Immature natural killer cell (primary cell): ENCODE data around the gene SNRPF. TPM values are rescaled to one million over a fixed set of nuclear protein-coding genes. Genes with fewer than 3 reads are reported as not detected.

Experiments used
- DNase-seq, 3 donors: peaks; one replicate each; pipeline ENCODE4 v3.0.0; 2022; ENCODE audit warnings: mixed read lengths in 1 of 3
- H3K27ac Mint-ChIP-seq, 6 donors: one replicate each; pipeline ENCODE4 v1.8.0; 2020; ENCODE audit warnings: mixed read lengths in 6 of 6, mild to moderate bottlenecking in 5 of 6, inconsistent platforms in 4 of 6, moderate library complexity in 3 of 6
- H3K27me3 Mint-ChIP-seq, 3 donors: one replicate each; pipeline ENCODE4 v1.8.0; 2020 to 2021; ENCODE audit warnings: low read depth in 3 of 3, mild to moderate bottlenecking in 3 of 3, mixed read lengths in 3 of 3, moderate library complexity in 3 of 3, inconsistent platforms in 1 of 3
- H3K36me3 Mint-ChIP-seq, 3 donors: one replicate each; pipeline ENCODE4 v1.8.0; 2020; ENCODE audit warnings: mixed read lengths in 3 of 3, inconsistent platforms in 2 of 3, mild to moderate bottlenecking in 2 of 3
- H3K4me1 Mint-ChIP-seq, 2 donors: one replicate each; pipeline ENCODE4 v1.8.0; 2020; ENCODE audit warnings: inconsistent platforms in 2 of 2, mild to moderate bottlenecking in 2 of 2, mixed read lengths in 2 of 2, moderate library complexity in 1 of 2
- H3K4me3 Mint-ChIP-seq, 5 donors: one replicate each; pipeline ENCODE4 v1.8.0; 2020; ENCODE audit warnings: mild to moderate bottlenecking in 5 of 5, mixed read lengths in 5 of 5, inconsistent platforms in 3 of 5, moderate library complexity in 3 of 5
- H3K9me3 Mint-ChIP-seq, 6 donors: one replicate each; pipeline ENCODE4 v1.8.0; 2020; ENCODE audit warnings: mild to moderate bottlenecking in 6 of 6, mixed read lengths in 6 of 6, inconsistent platforms in 4 of 6, moderate library complexity in 3 of 6
- polyA plus RNA-seq, 3 donors: library from polyadenylated mRNA; unstranded; fragments of 300-500 nt; fragmentation: Illumina TruSeq; gene quantifications; one replicate each; pipeline ENCODE4 v1.2.3, GENCODE V29; 2021

SNRPF gene
- polyA plus RNA-seq, 3 donors from 2014 or later: 29.5 to 46.1 (median 39.1) TPM

DNA sequence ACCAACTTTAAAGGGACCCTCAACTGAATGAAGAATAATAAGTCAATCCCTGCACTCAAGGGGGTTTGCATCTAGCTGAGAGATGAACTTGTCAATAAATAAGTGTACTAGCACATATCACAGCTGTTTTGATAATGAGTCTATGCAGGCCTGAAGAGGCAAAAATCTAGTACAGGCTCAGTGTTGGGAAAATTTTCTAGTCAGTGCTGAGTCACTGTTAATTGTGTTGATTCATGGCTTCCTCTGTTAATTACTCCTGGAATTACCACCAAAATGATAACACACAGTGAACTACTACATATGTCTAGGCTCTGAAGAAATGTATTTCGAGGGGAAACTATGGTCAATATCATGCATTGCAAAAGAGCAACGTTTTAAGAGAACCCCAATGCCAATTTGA is 18.9 kb downstream of the SNRPF start:
- Mint-ChIP-seq H3K27ac (no peak overlapping the region), H3K4me3 (no peak overlapping the region), H3K27me3 (peaks cover 0 to 4% (median 0%) of the 10 kb centered on the region in 3 donors), H3K36me3 (peaks cover 7 to 14% (median 8%) of the 10 kb centered on the region in 3 donors), H3K9me3 (no peaks in the 10 kb centered on the region), H3K4me1 (peaks cover 0 to 6% of the 10 kb centered on the region in 2 donors)
- DNase-seq: no peak

DNA sequence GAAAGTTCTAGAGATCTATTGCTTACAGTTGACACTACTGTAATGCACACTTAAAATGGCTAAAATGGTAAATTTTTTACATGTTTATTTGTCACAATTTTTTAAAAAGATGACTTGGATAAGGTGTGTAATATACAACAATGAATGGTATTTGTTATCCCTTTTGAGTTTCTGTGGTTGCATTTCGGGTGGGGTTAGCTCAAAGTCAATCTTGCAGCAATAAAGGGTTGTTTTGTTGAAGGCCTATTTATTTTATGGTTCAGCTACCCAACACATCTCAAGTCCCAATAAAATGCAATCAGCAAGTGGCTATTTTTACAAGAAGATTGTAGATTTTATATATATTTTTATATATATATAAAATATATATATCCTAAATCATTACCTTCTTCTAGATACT is 22.1 kb downstream of the SNRPF start:
- no peaks in the 10 kb centered on the region for H3K4me1 Mint-ChIP-seq
- H3K4me3 Mint-ChIP-seq: no peak overlapping the region
- H3K27ac Mint-ChIP-seq: no peak overlapping the region

DNA sequence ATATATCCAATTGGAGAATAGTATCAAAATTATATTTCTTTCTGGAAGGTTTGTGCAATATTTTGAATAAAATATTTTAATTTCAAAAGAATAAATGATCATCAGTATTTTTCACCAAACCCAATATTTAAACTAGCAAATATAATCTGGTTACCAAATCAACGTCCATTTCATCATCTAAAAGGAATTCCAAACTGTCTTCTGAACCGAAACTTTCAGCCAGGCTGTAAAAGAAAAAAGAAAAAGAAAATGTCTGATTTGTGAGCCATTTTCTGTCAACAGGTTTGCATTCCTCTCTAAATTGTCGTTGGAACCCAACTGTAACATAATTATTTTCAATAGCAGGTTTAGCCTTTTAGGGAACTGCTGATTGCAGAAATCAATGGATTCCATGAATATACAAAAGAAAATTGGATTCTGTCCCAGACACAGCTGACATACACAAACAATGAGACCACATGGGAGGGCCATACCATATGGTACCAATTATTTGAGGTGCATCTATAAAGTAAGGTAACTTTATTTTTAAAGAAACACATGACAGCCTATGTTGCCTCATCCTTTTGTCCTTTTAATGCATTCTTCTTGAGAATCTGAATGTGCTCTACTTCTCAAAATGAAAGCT is 22.7 kb downstream of the SNRPF start:
- H3K27me3 Mint-ChIP-seq: peaks cover 0 to 4% (median 0%) of the 10 kb centered on the region in 3 donors
- no peak for DNase-seq
- no peak overlapping the region for H3K4me3 Mint-ChIP-seq
- H3K9me3 Mint-ChIP-seq: peaks cover 0 to 5% (median 0%) of the 10 kb centered on the region in 6 donors
- H3K27ac Mint-ChIP-seq: no peak overlapping the region
- H3K36me3 Mint-ChIP-seq: peaks cover 0 to 7% (median 0%) of the 10 kb centered on the region in 3 donors
- no peaks in the 10 kb centered on the region for H3K4me1 Mint-ChIP-seq

More for the DNA sequence above, 22.1 kb downstream of the SNRPF start:
- Mint-ChIP-seq H3K36me3 (peaks cover 0 to 7% (median 0%) of the 10 kb centered on the region in 3 donors), H3K27me3 (peaks cover 0 to 4% (median 0%) of the 10 kb centered on the region in 3 donors), H3K9me3 (peaks cover 0 to 5% (median 0%) of the 10 kb centered on the region in 6 donors)
- no peak for DNase-seq

DNA sequence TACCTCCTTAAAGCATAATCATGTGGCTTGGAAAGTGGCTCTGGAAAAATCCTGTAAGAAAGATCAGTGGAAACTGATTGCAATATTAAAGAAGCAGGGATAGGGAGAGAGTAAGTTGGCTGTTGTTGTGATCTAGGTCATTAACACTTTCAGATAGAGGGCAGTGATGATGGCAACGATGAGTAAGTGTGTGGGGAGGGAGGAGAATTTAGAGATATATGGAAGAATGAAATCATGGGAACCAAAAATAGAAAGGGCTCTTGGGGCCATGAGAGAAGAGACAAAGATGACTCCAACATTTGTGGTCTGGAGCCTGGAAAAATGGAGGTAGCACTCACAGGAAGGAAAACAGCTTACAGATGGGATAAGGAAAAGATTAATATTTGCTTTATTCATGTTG is 23.3 kb downstream of the SNRPF start:
- H3K36me3 Mint-ChIP-seq: peaks cover 0 to 7% (median 0%) of the 10 kb centered on the region in 3 donors
- H3K4me1 Mint-ChIP-seq: no peaks in the 10 kb centered on the region
- H3K4me3 Mint-ChIP-seq: no peak overlapping the region
- H3K27ac Mint-ChIP-seq: no peak overlapping the region
- H3K27me3 Mint-ChIP-seq: peaks cover 0 to 4% (median 0%) of the 10 kb centered on the region in 3 donors
- DNase-seq: no peak
- H3K9me3 Mint-ChIP-seq: peaks cover 0 to 5% (median 0%) of the 10 kb centered on the region in 6 donors

DNA sequence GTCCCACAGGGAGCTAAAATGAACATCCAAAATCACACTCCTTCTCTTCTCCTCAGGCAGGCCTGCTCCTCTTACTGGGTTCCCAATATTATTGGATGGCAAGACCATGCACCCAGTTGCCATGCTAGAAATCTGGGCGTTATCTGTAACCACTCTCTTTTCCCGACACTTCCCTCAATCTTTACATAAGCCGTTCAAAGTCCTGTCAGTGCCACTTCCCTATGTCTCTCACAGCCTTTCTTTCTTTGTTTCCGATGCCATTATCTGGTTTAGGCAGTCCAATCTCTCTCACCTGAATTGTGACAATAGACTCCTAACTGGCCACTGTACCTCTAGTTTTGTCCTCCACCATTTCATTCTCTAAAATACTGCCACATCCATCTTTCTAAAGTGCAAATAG is 24.1 kb downstream of the SNRPF start:
- Mint-ChIP-seq H3K36me3 (peaks cover 0 to 7% (median 0%) of the 10 kb centered on the region in 3 donors), H3K27ac (no peak overlapping the region), H3K4me1 (no peaks in the 10 kb centered on the region), H3K9me3 (peaks cover 0 to 5% (median 0%) of the 10 kb centered on the region in 6 donors), H3K4me3 (no peak overlapping the region), H3K27me3 (peaks cover 0 to 7% (median 0%) of the 10 kb centered on the region in 3 donors)
- DNase-seq: no peak

DNA sequence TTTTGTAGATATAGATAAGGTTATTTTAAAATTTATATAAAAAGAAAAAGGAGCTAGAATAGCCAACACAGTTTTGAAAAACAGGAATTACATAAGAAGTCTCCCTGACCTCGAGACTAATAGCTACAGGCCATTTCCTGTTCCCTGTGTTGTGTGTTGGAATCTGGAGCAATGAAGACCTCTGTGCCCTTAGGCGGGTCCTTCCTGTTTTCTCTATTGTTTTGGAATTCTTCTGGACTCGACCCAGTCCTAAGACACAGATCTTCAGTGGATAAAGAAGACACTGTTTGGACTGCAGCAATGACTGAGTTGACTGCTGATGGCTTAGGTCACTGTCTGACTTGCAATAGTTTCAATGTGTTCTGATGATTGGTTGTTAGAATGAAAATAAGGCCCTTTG is 26.2 kb downstream of the SNRPF start:
- Mint-ChIP-seq H3K27ac (no peak overlapping the region), H3K4me3 (no peak overlapping the region), H3K27me3 (peaks cover 0 to 4% (median 3%) of the 10 kb centered on the region in 3 donors), H3K9me3 (peaks cover 0 to 5% (median 0%) of the 10 kb centered on the region in 6 donors), H3K36me3 (peaks cover 0 to 3% (median 0%) of the 10 kb centered on the region in 3 donors), H3K4me1 (no peaks in the 10 kb centered on the region)
- no peak for DNase-seq

DNA sequence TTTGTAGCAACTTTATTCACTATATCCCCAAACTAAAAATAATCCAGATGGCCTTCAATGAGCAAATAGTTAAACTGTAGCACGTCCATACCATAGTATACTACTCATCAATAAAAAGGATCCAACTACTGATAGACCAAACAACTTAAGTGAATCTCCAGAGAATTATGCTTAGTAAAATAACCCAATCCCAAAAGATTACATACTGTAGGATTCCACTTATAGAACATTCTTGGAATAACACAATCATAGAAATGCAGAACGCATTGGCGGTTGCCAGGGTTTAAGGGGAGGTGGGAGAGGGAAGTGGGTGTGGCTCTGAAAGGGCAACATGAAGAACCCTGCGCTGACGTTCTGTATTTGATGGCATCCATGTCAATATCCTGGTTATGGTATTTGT is 28.6 kb downstream of the SNRPF start:
- Mint-ChIP-seq H3K27ac (no peak overlapping the region), H3K9me3 (peaks cover 0 to 5% (median 0%) of the 10 kb centered on the region in 6 donors), H3K36me3 (no peaks in the 10 kb centered on the region), H3K4me1 (no peaks in the 10 kb centered on the region), H3K27me3 (peaks cover 0 to 4% (median 3%) of the 10 kb centered on the region in 3 donors), H3K4me3 (no peak overlapping the region)
- DNase-seq: no peak

DNA sequence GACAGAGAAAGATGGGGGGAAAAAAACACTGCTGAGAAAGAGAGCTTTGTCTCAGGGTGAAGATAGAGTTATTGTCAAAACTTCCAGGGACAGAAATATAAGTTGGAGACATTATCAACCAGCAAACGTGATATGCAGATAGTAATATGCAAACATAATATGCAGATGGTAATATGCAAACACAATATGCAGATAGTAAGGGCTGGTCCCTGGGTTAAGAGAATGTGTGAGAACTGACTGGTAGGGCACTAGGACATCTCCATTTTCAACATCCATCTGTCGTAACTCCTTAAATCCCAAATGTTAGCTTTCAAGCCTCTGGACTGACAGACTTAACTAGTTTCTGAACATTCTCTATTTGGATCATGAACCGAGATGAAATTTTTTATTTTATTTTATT is 32.2 kb downstream of the SNRPF start:
- Mint-ChIP-seq H3K27me3 (peaks cover 0 to 7% (median 5%) of the 10 kb centered on the region in 3 donors), H3K4me1 (no peaks in the 10 kb centered on the region), H3K4me3 (no peak overlapping the region), H3K9me3 (peaks cover 0 to 2% (median 0%) of the 10 kb centered on the region in 6 donors), H3K36me3 (no peaks in the 10 kb centered on the region), H3K27ac (no peak overlapping the region)
- DNase-seq: no peak

DNA sequence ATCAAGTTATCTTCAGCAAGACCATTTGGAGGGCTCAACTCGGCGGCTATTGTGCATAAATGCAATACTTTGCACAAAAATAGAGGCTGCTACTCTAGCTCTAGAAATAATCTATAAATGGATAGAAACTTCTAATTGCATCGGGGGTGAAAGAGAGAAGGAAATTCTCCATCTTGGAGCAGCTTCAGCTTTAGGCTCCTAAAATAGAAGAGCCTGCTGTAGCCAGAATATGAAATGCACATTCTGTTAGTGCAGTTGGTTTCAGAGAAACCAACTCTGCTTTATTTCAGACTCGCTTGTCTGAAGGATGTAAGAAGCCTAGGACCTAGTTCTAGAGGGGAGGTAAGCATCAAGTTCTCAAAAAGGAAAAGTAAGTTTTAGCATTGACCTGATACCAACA is 38.1 kb downstream of the SNRPF start:
- Mint-ChIP-seq H3K27me3 (peaks cover 2 to 4% (median 2%) of the 10 kb centered on the region in 3 donors), H3K4me1 (no peaks in the 10 kb centered on the region), H3K9me3 (peaks cover 0 to 2% (median 0%) of the 10 kb centered on the region in 6 donors), H3K4me3 (no peak overlapping the region), H3K36me3 (no peaks in the 10 kb centered on the region), H3K27ac (no peak overlapping the region)
- no peak for DNase-seq

DNA sequence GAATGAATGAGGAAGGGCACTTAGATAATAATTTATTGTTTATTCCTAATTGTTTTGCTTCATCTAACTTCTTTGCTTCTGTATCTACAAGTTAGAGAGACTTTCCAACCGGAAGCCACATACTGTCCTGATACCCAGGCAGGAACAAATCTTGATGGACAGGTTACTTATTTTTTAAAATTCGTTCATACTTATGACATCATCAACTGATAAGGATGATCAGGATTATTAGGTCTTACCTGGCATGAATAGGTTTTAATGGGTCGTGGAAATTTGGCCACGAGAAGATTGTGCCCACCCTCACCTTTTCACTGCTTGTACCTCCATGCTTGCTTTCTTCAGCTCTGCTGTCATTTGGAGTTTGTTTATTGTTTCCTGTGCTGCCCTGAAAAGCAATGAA is 39.3 kb downstream of the SNRPF start:
- Mint-ChIP-seq H3K36me3 (peaks cover 0 to under 1% (median 0%) of the 10 kb centered on the region in 3 donors), H3K4me3 (no peak overlapping the region), H3K4me1 (no peaks in the 10 kb centered on the region), H3K9me3 (peaks cover 0 to 4% (median 2%) of the 10 kb centered on the region in 6 donors), H3K27me3 (peaks cover 2 to 4% (median 2%) of the 10 kb centered on the region in 3 donors), H3K27ac (no peak overlapping the region)
- no peak for DNase-seq

DNA sequence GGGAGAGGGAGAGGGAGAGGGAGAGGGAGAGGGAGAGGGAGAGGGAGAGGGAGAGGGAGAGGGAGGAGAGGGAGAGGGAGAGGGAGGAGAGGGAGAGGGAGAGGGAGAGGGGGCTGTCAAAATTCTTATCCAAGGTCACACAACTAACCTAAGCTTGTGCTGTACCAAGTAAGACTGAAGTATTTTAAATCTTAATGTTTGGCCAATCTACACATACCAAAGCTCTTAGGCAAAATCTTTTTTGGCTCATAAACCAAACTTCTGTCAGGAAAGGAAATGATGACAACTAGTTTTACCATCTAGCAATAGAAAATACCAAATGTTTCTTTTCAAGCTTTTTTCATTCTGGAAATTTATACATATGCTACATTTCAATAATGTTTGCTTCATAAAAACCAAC is 49.8 kb downstream of the SNRPF start:
- no peak overlapping the region for H3K27ac Mint-ChIP-seq
- peaks cover 4 to 15% (median 6%) of the 10 kb centered on the region in 3 donors for H3K27me3 Mint-ChIP-seq
- H3K4me1 Mint-ChIP-seq: no peaks in the 10 kb centered on the region
- H3K4me3 Mint-ChIP-seq: no peak overlapping the region
- no peaks in the 10 kb centered on the region for H3K36me3 Mint-ChIP-seq
- DNase-seq: no peak
- H3K9me3 Mint-ChIP-seq: peaks cover 0 to 3% (median under 1%) of the 10 kb centered on the region in 6 donors

DNA sequence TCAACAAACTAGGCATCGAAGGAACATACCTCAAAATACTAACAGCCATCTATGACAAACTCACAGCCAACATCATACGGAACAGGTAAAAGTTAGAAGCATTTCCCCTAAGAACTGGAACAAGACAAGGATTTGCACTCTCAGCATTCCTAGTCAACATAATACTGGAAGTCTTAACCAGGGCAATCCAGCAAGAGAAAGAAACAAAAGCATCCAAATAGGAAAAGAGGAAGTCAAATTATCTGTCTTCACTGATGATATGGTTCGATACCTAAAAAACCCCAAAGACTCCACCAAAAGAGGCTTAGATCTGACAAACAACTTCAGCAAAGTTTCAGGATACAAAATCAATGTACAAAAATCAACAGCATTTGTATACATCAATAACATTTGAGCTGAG is 51.1 kb downstream of the SNRPF start:
- H3K27ac Mint-ChIP-seq: no peak overlapping the region

More for the DNA sequence above, 51.1 kb downstream of the SNRPF start:
- Mint-ChIP-seq H3K4me3 (no peak overlapping the region), H3K27me3 (peaks cover 4 to 15% (median 6%) of the 10 kb centered on the region in 3 donors), H3K9me3 (no peaks in the 10 kb centered on the region), H3K4me1 (no peaks in the 10 kb centered on the region), H3K36me3 (no peaks in the 10 kb centered on the region)
- DNase-seq: no peak
